GM23338 (cell line): ENCODE data around the gene RAB3GAP1. TPM values are rescaled to one million over a fixed set of nuclear protein-coding genes. Genes with fewer than 3 reads are reported as not detected.

ENCODE experiments used
- ATAC-seq: fragments of 200-7000 bp; cut with Tn5 transposase; 3 replicates; pipeline ENCODE4 v1.9.1; 2020
- DNase-seq: peaks from one replicate; pipeline ENCODE4 v3.0.0-alpha.2; 2015; ENCODE audit warnings: low spot score
- H2AFZ ChIP-seq: fragments of 200-600 bp; sonication (generic); 2 replicates; pipeline ENCODE4 v1.8.0; 2016; ENCODE audit warnings: antibody characterized with exemption, mild to moderate bottlenecking, moderate library complexity
- H3F3A ChIP-seq: fragments of 200-600 bp; sonication (generic); replicated peaks from 2 replicates; pipeline ENCODE4 v1.8.0; 2017; ENCODE audit warnings: antibody characterized with exemption, mixed run types, low read depth
- H3K27ac ChIP-seq: fragments of 200-600 bp; sonication (generic); 2 replicates; pipeline ENCODE4 v1.6.1; 2016; ENCODE audit warnings: low read depth
- H3K27me3 ChIP-seq: fragments of 200-600 bp; sonication (generic); 2 replicates; pipeline ENCODE4 v1.8.0; 2016; ENCODE audit warnings: mild to moderate bottlenecking, mixed run types, moderate library complexity; ENCODE audit not compliant: insufficient read depth
- H3K36me3 ChIP-seq: fragments of 200-600 bp; sonication (generic); 2 replicates; pipeline ENCODE4 v1.8.0; 2016; ENCODE audit warnings: mild to moderate bottlenecking; ENCODE audit not compliant: insufficient read depth
- H3K4me1 ChIP-seq: fragments of 200-600 bp; sonication (generic); 2 replicates; pipeline ENCODE4 v1.8.0; 2016; ENCODE audit warnings: mild to moderate bottlenecking, moderate library complexity; ENCODE audit not compliant: insufficient read depth
- H3K4me2 ChIP-seq: fragments of 200-600 bp; sonication (generic); 2 replicates; pipeline ENCODE4 v1.7.1; 2017; ENCODE audit warnings: mixed run types
- H3K4me3 ChIP-seq: fragments of 200-600 bp; sonication (generic); 2 replicates; pipeline ENCODE4 v1.6.1; 2016; ENCODE audit warnings: mixed run types
- H3K79me2 ChIP-seq: fragments of 200-600 bp; sonication (generic); replicated peaks from 2 replicates; pipeline ENCODE4 v1.8.0; 2017; ENCODE audit warnings: mild to moderate bottlenecking; ENCODE audit not compliant: insufficient read depth
- H3K9me2 ChIP-seq: fragments of 200-600 bp; sonication (generic); 2 replicates; pipeline ENCODE4 v1.8.0; 2017; ENCODE audit not compliant: insufficient read depth
- H4K20me1 ChIP-seq: fragments of 200-600 bp; sonication (generic); replicated peaks from 2 replicates; pipeline ENCODE4 v1.8.0; 2017; ENCODE audit warnings: mild to moderate bottlenecking; ENCODE audit not compliant: insufficient read depth
- H3K27ac Mint-ChIP-seq: 2 replicates; pipeline ENCODE4 v1.8.0; 2020; ENCODE audit warnings: inconsistent platforms, mild to moderate bottlenecking, moderate library complexity, mixed read lengths
- H3K27me3 Mint-ChIP-seq: 3 replicates; pipeline ENCODE4 v1.8.0; 2022; ENCODE audit warnings: low read depth, mild to moderate bottlenecking, moderate library complexity, mixed read lengths, inconsistent platforms; ENCODE audit not compliant: insufficient read depth, poor library complexity
- H3K36me3 Mint-ChIP-seq: 3 replicates; pipeline ENCODE4 v1.8.0; 2021; ENCODE audit warnings: low read depth, mild to moderate bottlenecking, inconsistent platforms, moderate library complexity, mixed read lengths
- H3K4me1 Mint-ChIP-seq: 3 replicates; pipeline ENCODE4 v1.8.0; 2020; ENCODE audit warnings: mild to moderate bottlenecking, inconsistent platforms, mixed read lengths
- H3K4me3 Mint-ChIP-seq: 3 replicates; pipeline ENCODE4 v1.8.0; 2021; ENCODE audit warnings: moderate library complexity, mild to moderate bottlenecking, inconsistent platforms, mixed read lengths
- H3K9me3 Mint-ChIP-seq: 3 replicates; pipeline ENCODE4 v1.8.0; 2020; ENCODE audit warnings: moderate library complexity, mild to moderate bottlenecking, inconsistent platforms, mixed read lengths
- CREB1 ChIP-seq: fragments of 250-450 bp; sonication (Bioruptor Pico); IDR thresholded peaks from 2 replicates; pipeline ENCODE4 v1.5.0; 2020; ENCODE audit warnings: low read depth, mild to moderate bottlenecking, moderate library complexity
- CTCF ChIP-seq, 2 experiments: fragments of 200-600 bp in 1 of 2; sonication (generic) in 1 of 2; conservative IDR thresholded peaks; 2 replicates each; pipeline versions ENCODE4 v1.5.1 to v1.6.1; 2016 to 2017; ENCODE audit warnings: antibody characterized with exemption in 2 of 2, low read depth in 2 of 2, mild to moderate bottlenecking in 2 of 2, moderate library complexity in 1 of 2
- ETS1 ChIP-seq: IDR thresholded peaks from 2 replicates; pipeline ENCODE4 v1.6.1; 2016; ENCODE audit warnings: antibody characterized with exemption
- EZH2 ChIP-seq: fragments of 200-600 bp; sonication (generic); IDR thresholded peaks from one replicate; pipeline ENCODE4 v1.8.0; 2017; ENCODE audit warnings: antibody characterized with exemption, mild to moderate bottlenecking, low read depth; ENCODE audit not compliant: unreplicated experiment
- EZH2phosphoT487 ChIP-seq: fragments of 200-600 bp; sonication (generic); IDR thresholded peaks from one replicate; pipeline ENCODE4 v1.8.1; 2018; ENCODE audit warnings: antibody characterized with exemption; ENCODE audit not compliant: unreplicated experiment
- JUNB ChIP-seq: IDR thresholded peaks from one replicate; pipeline ENCODE4 v1.6.1; 2016; ENCODE audit warnings: antibody characterized with exemption; ENCODE audit not compliant: unreplicated experiment
- NANOG ChIP-seq: IDR thresholded peaks from 2 replicates; pipeline ENCODE4 v1.6.1; 2016; ENCODE audit warnings: antibody characterized with exemption, borderline replicate concordance
- POLR2AphosphoS5 ChIP-seq: IDR thresholded peaks from 2 replicates; pipeline ENCODE4 v1.6.1; 2016; ENCODE audit warnings: antibody characterized with exemption, low read depth
- REST ChIP-seq: IDR thresholded peaks from one replicate; pipeline ENCODE4 v1.6.1; 2018; ENCODE audit warnings: antibody characterized with exemption; ENCODE audit not compliant: unreplicated experiment
- STAT1 ChIP-seq: IDR thresholded peaks from one replicate; pipeline ENCODE4 v1.6.1; 2016; ENCODE audit warnings: antibody characterized with exemption; ENCODE audit not compliant: unreplicated experiment
- ZNF114 ChIP-seq: fragments of 250-450 bp; sonication (Bioruptor Pico); IDR thresholded peaks from 2 replicates; pipeline ENCODE4 v1.5.0; 2020; ENCODE audit warnings: mild to moderate bottlenecking, moderate library complexity
- ZNF331 ChIP-seq: fragments of 250-450 bp; sonication (Bioruptor Pico); IDR thresholded peaks from 2 replicates; pipeline ENCODE4 v1.5.0; 2020; ENCODE audit warnings: low read depth, mild to moderate bottlenecking, moderate library complexity
- ZNF462 ChIP-seq: fragments of 250-450 bp; sonication (Bioruptor Pico); IDR thresholded peaks from 2 replicates; pipeline ENCODE4 v1.5.0; 2020; ENCODE audit warnings: mild to moderate bottlenecking, moderate library complexity
- polyA plus RNA-seq: library from polyadenylated mRNA; unstranded; fragments of >200 nt; fragmentation: Nextera tagmentation; extraction: Ambion mirVana; gene quantifications from 2 replicates; pipeline ENCODE4 v1.2.1, GENCODE V29; 2016
- total RNA-seq: library from RNA; depleted of rRNA; stranded (reverse); fragments of >200 nt; shearing (Covaris generic); gene quantifications from 2 replicates; pipeline ENCODE4 v1.2.3, GENCODE V29; 2014

Gene RAB3GAP1
- total and polyA plus RNA-seq, 2 experiments from 2014 or later: 22.5 to 40.4 TPM

GRCh38 chr2:135050132-135050531 is 2.0 kb upstream of the RAB3GAP1 start:
- ATAC-seq (no peak), DNase-seq (no peak)
- H2AFZ ChIP-seq: peak overlapping the region; percentile 88
- peaks cover 11% of the 10 kb centered on the region for H3K4me1 Mint-ChIP-seq
- H3F3A ChIP-seq: no peaks in the 10 kb centered on the region
- H3K4me3 ChIP-seq: no peak overlapping the region
- peaks cover 2% of the 10 kb centered on the region for H3K27me3 Mint-ChIP-seq
- no peak overlapping the region for H3K4me2 ChIP-seq
- no peaks in the 10 kb centered on the region for H3K27me3 ChIP-seq
- H3K36me3 Mint-ChIP-seq: peaks cover 9% of the 10 kb centered on the region
- TF ChIP-seq ZNF462 (CRISPR knock-in tag): no peak
- TF ChIP-seq EZH2: no peak
- TF ChIP-seq JUNB: no peak
- TF ChIP-seq EZH2phosphoT487: no peak
- no peak for TF ChIP-seq NANOG
- TF ChIP-seq ETS1: no peak
- TF ChIP-seq ZNF331 (CRISPR knock-in tag): no peak
- no peak for TF ChIP-seq POLR2AphosphoS5
- no peak for TF ChIP-seq ZNF114 (CRISPR knock-in tag)
- TF ChIP-seq REST: no peak
- TF ChIP-seq STAT1: no peak
- no peak for TF ChIP-seq CREB1
- TF ChIP-seq CTCF (conservative IDR thresholded peaks at IDR 0.05; ENCODE audit: low read depth in 2 of 2): no peak
- H3K79me2 ChIP-seq: peaks cover 29% of the 10 kb centered on the region
- H4K20me1 ChIP-seq: peaks cover 11% of the 10 kb centered on the region
- peaks cover 6% of the 10 kb centered on the region for H3K4me1 ChIP-seq
- no peaks in the 10 kb centered on the region for H3K9me2 ChIP-seq
- no peak overlapping the region for H3K27ac ChIP-seq
- no peaks in the 10 kb centered on the region for H3K36me3 ChIP-seq
- no peaks in the 10 kb centered on the region for H3K9me3 Mint-ChIP-seq
- H3K4me3 Mint-ChIP-seq: no peak overlapping the region
- no peak overlapping the region for H3K27ac Mint-ChIP-seq
